Measurements from ENCODE around the gene LRRC66. TPM values are rescaled to one million over a fixed set of nuclear protein-coding genes. Genes with fewer than 3 reads are reported as not detected.

Gene LRRC66
- total RNA-seq, 1 donor from 2014 or later = 1.5 TPM

- Mint-ChIP-seq H3K36me3 (ENCODE audit: unreplicated experiment) (no peaks in the 10 kb centered on the region), H3K4me3 (ENCODE audit: unreplicated experiment) (no peak overlapping the region), H3K27me3 (ENCODE audit: unreplicated experiment) (no peaks in the 10 kb centered on the region), H3K4me1 (ENCODE audit: low read depth, unreplicated experiment) (no peaks in the 10 kb centered on the region), H3K9me3 (ENCODE audit: unreplicated experiment) (no peaks in the 10 kb centered on the region), H3K27ac (ENCODE audit: unreplicated experiment) (no peak overlapping the region)
- no peak for DNase-seq
- TF ChIP-seq CTCF (IDR thresholded peaks at IDR 0.05; ENCODE audit: partially characterized antibody, unreplicated experiment) = no peak
These were observed 61.8 kb downstream of the LRRC66 start for GRCh38 chr4:51958199-51958968.

Other genes with a start within 250 kb of the LRRC66 start
- gene DCUN1D4, start 177.2 kb downstream of the LRRC66 start, total RNA-seq (ENCODE audit: unreplicated experiment) = 86.9 TPM
- 169 TPM for gene SGCB, start 17.9 kb upstream of the LRRC66 start, total RNA-seq (ENCODE audit: unreplicated experiment)
- gene SPATA18, start 30.9 kb upstream of the LRRC66 start, total RNA-seq (ENCODE audit: unreplicated experiment) = 3.9 TPM

Data from glutamatergic neuron (in vitro differentiated cells).